WTC11 (cell line): Measurements from ENCODE around the gene ACRV1. TPM values are rescaled to one million over a fixed set of nuclear protein-coding genes. Genes with fewer than 3 reads are reported as not detected.

Experiments used
- ATAC-seq: fragments of 200-7000 bp; cut with Tn5 transposase; 2 replicates; pipeline ENCODE4 v1.10.0; 2021; ENCODE audit warnings: mild to moderate bottlenecking, moderate library complexity
- CTCF ChIA-PET: fragments of 300-600 bp; sonication (Branson Sonifier 250); formaldehyde crosslinking; loops from one replicate; lab custom pipeline; 2021; ENCODE audit warnings: antibody characterized with exemption; lab: Charles Lee
- POLR2A ChIA-PET: fragments of 350-600 bp; sonication (Branson Sonifier 250); formaldehyde crosslinking; loops from one replicate; lab custom pipeline; 2021; ENCODE audit warnings: antibody characterized with exemption; lab: Charles Lee
- DNase-seq: peaks from one replicate; pipeline ENCODE4 v3.0.0; 2021; ENCODE audit warnings: low spot score
- H3K27ac Mint-ChIP-seq: 2 replicates; pipeline ENCODE4 v1.8.0; 2021; ENCODE audit warnings: mixed read lengths
- H3K27me3 Mint-ChIP-seq: 2 replicates; pipeline ENCODE4 v1.8.0; 2021; ENCODE audit warnings: low read depth, mild to moderate bottlenecking, moderate library complexity, mixed read lengths
- H3K36me3 Mint-ChIP-seq: 2 replicates; pipeline ENCODE4 v1.8.0; 2021; ENCODE audit warnings: mixed read lengths
- H3K4me1 Mint-ChIP-seq: 2 replicates; pipeline ENCODE4 v1.8.0; 2022; ENCODE audit warnings: mixed read lengths
- H3K4me3 Mint-ChIP-seq: 2 replicates; pipeline ENCODE4 v1.8.0; 2021; ENCODE audit warnings: mild to moderate bottlenecking, moderate library complexity, mixed read lengths
- H3K9me3 Mint-ChIP-seq: 2 replicates; pipeline ENCODE4 v1.8.0; 2021; ENCODE audit warnings: mixed read lengths
- ARID4B ChIP-seq: sonication (generic); formaldehyde crosslinking; IDR thresholded peaks from 2 replicates; pipeline ENCODE4 v1.8.0; 2023; ENCODE audit warnings: missing genetic modification reagents, mild to moderate bottlenecking, borderline replicate concordance
- ATF2 ChIP-seq: sonication (generic); formaldehyde crosslinking; IDR thresholded peaks from 2 replicates; pipeline ENCODE4 v1.8.1; 2022; ENCODE audit warnings: low read depth, missing genetic modification reagents, borderline replicate concordance
- ATF6 ChIP-seq: sonication (generic); formaldehyde crosslinking; IDR thresholded peaks from 2 replicates; pipeline ENCODE4 v1.8.1; 2023; ENCODE audit warnings: mild to moderate bottlenecking, missing genetic modification reagents
- CREM ChIP-seq: sonication (generic); formaldehyde crosslinking; IDR thresholded peaks from 2 replicates; pipeline ENCODE4 v1.8.1; 2022; ENCODE audit warnings: mild to moderate bottlenecking, missing genetic modification reagents, moderate library complexity
- CTCF ChIP-seq: fragments of 200-600 bp; IDR thresholded peaks from 2 replicates; pipeline ENCODE4 v1.8.0; 2022; ENCODE audit warnings: antibody characterized with exemption
- E2F1 ChIP-seq: sonication (generic); formaldehyde crosslinking; IDR thresholded peaks from 2 replicates; pipeline ENCODE4 v1.8.0; 2022; ENCODE audit warnings: mild to moderate bottlenecking, missing genetic modification reagents
- EMX1 ChIP-seq: fragments of 250-450 bp; sonication (Bioruptor Pico); IDR thresholded peaks from 2 replicates; pipeline ENCODE4 v1.8.0; 2021; ENCODE audit warnings: mild to moderate bottlenecking
- ERG ChIP-seq: fragments of 250-450 bp; sonication (Bioruptor Pico); IDR thresholded peaks from 2 replicates; pipeline ENCODE4 v1.8.0; 2021; ENCODE audit warnings: mild to moderate bottlenecking
- ESRRA ChIP-seq: sonication (generic); formaldehyde crosslinking; IDR thresholded peaks from 2 replicates; pipeline ENCODE4 v1.8.1; 2022; ENCODE audit warnings: mild to moderate bottlenecking, missing genetic modification reagents, borderline replicate concordance
- ETV6 ChIP-seq: sonication (generic); formaldehyde crosslinking; IDR thresholded peaks from 2 replicates; pipeline ENCODE4 v1.8.1; 2022; ENCODE audit warnings: mild to moderate bottlenecking, missing genetic modification reagents
- GTF2I ChIP-seq: fragments of 250-450 bp; sonication (Bioruptor Pico); conservative IDR thresholded peaks from 2 replicates; pipeline ENCODE4 v1.4.0; 2021; ENCODE audit warnings: mild to moderate bottlenecking
- IRF2 ChIP-seq: sonication (generic); formaldehyde crosslinking; IDR thresholded peaks from 2 replicates; pipeline ENCODE4 v1.8.0; 2022; ENCODE audit warnings: low read depth, missing genetic modification reagents, borderline replicate concordance
- JAZF1 ChIP-seq: fragments of 250-450 bp; sonication (Bioruptor Pico); IDR thresholded peaks from 2 replicates; pipeline ENCODE4 v1.9.0; 2021; ENCODE audit warnings: moderate library complexity, mild to moderate bottlenecking, inconsistent platforms
- SMAD3 ChIP-seq: sonication (generic); formaldehyde crosslinking; IDR thresholded peaks from 2 replicates; pipeline ENCODE4 v1.8.0; 2022; ENCODE audit warnings: missing genetic modification reagents, mild to moderate bottlenecking, borderline replicate concordance
- SP1 ChIP-seq: sonication (generic); formaldehyde crosslinking; conservative IDR thresholded peaks from 2 replicates; pipeline ENCODE4 v1.8.1; 2022; ENCODE audit warnings: missing genetic modification reagents
- TEAD4 ChIP-seq: sonication (generic); formaldehyde crosslinking; IDR thresholded peaks from 2 replicates; pipeline ENCODE4 v1.8.0; 2022; ENCODE audit warnings: mild to moderate bottlenecking, missing genetic modification reagents
- USF2 ChIP-seq: sonication (generic); formaldehyde crosslinking; IDR thresholded peaks from 2 replicates; pipeline ENCODE4 v1.8.1; 2023; ENCODE audit warnings: mild to moderate bottlenecking, missing genetic modification reagents, moderate library complexity
- ZNF396 ChIP-seq: fragments of 250-450 bp; sonication (Bioruptor Pico); IDR thresholded peaks from 2 replicates; pipeline ENCODE4 v1.8.0; 2021; ENCODE audit warnings: mild to moderate bottlenecking, moderate library complexity, borderline replicate concordance
- ZNF423 ChIP-seq: fragments of 250-450 bp; sonication (Bioruptor Pico); IDR thresholded peaks from 2 replicates; pipeline ENCODE4 v2.1.2; 2022; ENCODE audit warnings: mild to moderate bottlenecking, moderate library complexity
- ZNF425 ChIP-seq: fragments of 250-450 bp; sonication (Bioruptor Pico); conservative IDR thresholded peaks from 2 replicates; pipeline ENCODE4 v1.9.0; 2021; ENCODE audit warnings: mild to moderate bottlenecking
- total RNA-seq: library from RNA; stranded (reverse); gene quantifications from 3 replicates; pipeline ENCODE4 v1.2.3, GENCODE V29; 2021

Gene ACRV1
- total RNA-seq, 1 experiment from 2014 or later = not detected

GRCh38 chr11:125679837-125680236 lies 810 bp downstream of the ACRV1 start:
- POLR2A ChIA-PET = no interaction called here
- H3K36me3 Mint-ChIP-seq = peaks cover 29% of the 10 kb centered on the region

GRCh38 chr11:125679397-125679796 lies 1.2 kb downstream of the ACRV1 start:
- H3K27me3 Mint-ChIP-seq = no peaks in the 10 kb centered on the region
- ChIA-PET CTCF (interaction anchor here (0.6 to 1.4 kb wide), 8 partner anchors 9 to 250 kb away, joined by 3 to 8 read pairs (median 4); partner anchors contain the start of gene HYLS1), POLR2A (no interaction called here)
- no peak for ATAC-seq
- H3K27ac Mint-ChIP-seq = no peak overlapping the region
- no peak for DNase-seq
- peaks cover 29% of the 10 kb centered on the region for H3K36me3 Mint-ChIP-seq
- H3K4me1 Mint-ChIP-seq = peaks cover 15% of the 10 kb centered on the region
- no peak overlapping the region for H3K4me3 Mint-ChIP-seq
- no peaks in the 10 kb centered on the region for H3K9me3 Mint-ChIP-seq
- TF ChIP-seq USF2 (CRISPR knock-in tag) = no peak
- TF ChIP-seq JAZF1 (CRISPR knock-in tag) = no peak
- TF ChIP-seq ATF2 = no peak
- TF ChIP-seq ZNF425 (CRISPR knock-in tag) = no peak
- TF ChIP-seq ATF6 (CRISPR knock-in tag) = no peak
- TF ChIP-seq ARID4B (CRISPR knock-in tag) = no peak
- TF ChIP-seq CTCF = no peak
- no peak for TF ChIP-seq EMX1 (CRISPR knock-in tag)
- TF ChIP-seq IRF2 (CRISPR knock-in tag) = no peak
- no peak for TF ChIP-seq ETV6 (CRISPR knock-in tag)
- TF ChIP-seq ZNF423 (CRISPR knock-in tag) = no peak
- TF ChIP-seq ZNF396 = no peak

More at GRCh38 chr11:125679837-125680236, 810 bp downstream of the ACRV1 start:
- H3K27me3 Mint-ChIP-seq = no peaks in the 10 kb centered on the region
- H3K4me1 Mint-ChIP-seq = peaks cover 17% of the 10 kb centered on the region
- no peak overlapping the region for H3K4me3 Mint-ChIP-seq
- no peak for DNase-seq
- CTCF ChIA-PET = interaction anchor here (0.6 to 1.4 kb wide), 8 partner anchors 9 to 251 kb away, joined by 3 to 8 read pairs (median 4); partner anchors contain the start of gene HYLS1
- ATAC-seq = no peak
- TF ChIP-seq ERG (CRISPR knock-in tag) (no peak), GTF2I (CRISPR knock-in tag) (no peak), E2F1 (CRISPR knock-in tag) (no peak), SMAD3 (CRISPR knock-in tag) (no peak), SP1 (CRISPR knock-in tag) (no peak), TEAD4 (CRISPR knock-in tag) (no peak), ESRRA (no peak), CREM (CRISPR knock-in tag) (no peak)
- no peak overlapping the region for H3K27ac Mint-ChIP-seq
- H3K9me3 Mint-ChIP-seq = no peaks in the 10 kb centered on the region
